K562 (cell line): ENCODE data around the gene CLVS2. TPM values are rescaled to one million over a fixed set of nuclear protein-coding genes. Genes with fewer than 3 reads are reported as not detected.

ENCODE experiments used
- ATAC-seq: fragments of 200-7000 bp; cut with Tn5 transposase; 3 replicates; pipeline ENCODE4 v1.9.1; 2020; ENCODE audit warnings: moderate library complexity
- BruUV-seq: library from RNA; stranded (reverse); fragments of 400-500 nt; replicated peaks from 2 replicates; lab custom pipeline; 2021; lab: Mats Ljungman, UMichigan
- CTCF ChIA-PET: fragments of 300-600 bp; formaldehyde crosslinking; extraction: SDS; loops from one replicate; lab custom pipeline; 2021; ENCODE audit warnings: low intra/inter-chr PET ratio; lab: Yijun Ruan, JAX
- POLR2A ChIA-PET: fragments of 300-600, 350-650 bp; sonication (Branson Sonifier 250); formaldehyde crosslinking; extraction: SDS; loops from one replicate; lab custom pipeline; 2021; ENCODE audit warnings: antibody characterized with exemption, inconsistent platforms; lab: Yijun Ruan, JAX
- DNase-seq, 4 experiments: peaks; one replicate each; pipeline versions ENCODE4 v3.0.0 to v3.0.0-alpha.2; 2011 to 2018; ENCODE audit warnings: low spot score in 3 of 4, mixed read lengths in 3 of 4; ENCODE audit errors: extremely low read depth in 1 of 4
- FAIRE-seq: peaks from 2 replicates; lab custom pipeline; 2011; peaks lifted over from hg19 to GRCh38; lab: Jason Lieb, UNC
- H2AFZ ChIP-seq: 2 replicates; pipeline ENCODE4 v1.6.0; 2011; ENCODE audit warnings: low read depth, low read length, control low read depth, inconsistent platforms
- H3K27ac ChIP-seq: fragments of 200-600 bp; 3 replicates; pipeline ENCODE4 v1.8.0; 2011; ENCODE audit warnings: low read depth, mild to moderate bottlenecking, control low read depth, inconsistent platforms, low read length, moderate library complexity, mixed read lengths; ENCODE audit errors: extremely low read depth
- H3K27me3 ChIP-seq, 2 experiments: fragments of 300-600 bp in 1 of 2; 2 replicates in 1 of 2; 3 replicates in 1 of 2; pipeline versions ENCODE4 v1.6.0 to v1.8.0; 2011; ENCODE audit warnings: inconsistent platforms in 2 of 2, low read length in 2 of 2, mild to moderate bottlenecking in 1 of 2, mixed read lengths in 1 of 2, moderate library complexity in 1 of 2; ENCODE audit not compliant: control insufficient read depth in 2 of 2, insufficient read depth in 2 of 2
- H3K36me3 ChIP-seq: fragments of 300-600 bp; 3 replicates; pipeline ENCODE4 v1.8.0; 2011; ENCODE audit warnings: mild to moderate bottlenecking, low read length, inconsistent platforms; ENCODE audit not compliant: control insufficient read depth, insufficient read depth
- H3K4me1 ChIP-seq, 2 experiments: fragments of 200-600 bp in 1 of 2; replicated peaks in 1 of 2; 2 replicates in 1 of 2; 3 replicates in 1 of 2; pipeline versions ENCODE4 v1.5.1 to v1.8.0; 2011; ENCODE audit warnings: inconsistent platforms in 2 of 2, low read length in 2 of 2, mild to moderate bottlenecking in 1 of 2, mixed read lengths in 1 of 2, moderate library complexity in 1 of 2; ENCODE audit not compliant: control insufficient read depth in 2 of 2, insufficient read depth in 2 of 2
- H3K4me2 ChIP-seq: 2 replicates; pipeline ENCODE4 v1.6.1; 2011; ENCODE audit warnings: low read length, control low read depth, inconsistent platforms, mixed read lengths; ENCODE audit not compliant: insufficient read depth
- H3K4me3 ChIP-seq: fragments of 200-600 bp; sonication (generic), shearing (Covaris generic); 2 replicates; pipeline ENCODE4 v1.5.1; 2016; ENCODE audit warnings: control low read depth, inconsistent platforms
- H3K79me2 ChIP-seq: fragments of 200-600 bp; 3 replicates; pipeline ENCODE4 v1.8.0; 2011; ENCODE audit warnings: low read length, inconsistent platforms; ENCODE audit not compliant: control insufficient read depth, insufficient read depth
- H3K9ac ChIP-seq, 2 experiments: 2 replicates each; pipeline versions ENCODE4 v1.6.0 to v1.6.1; 2011; ENCODE audit warnings: low read depth in 2 of 2, low read length in 2 of 2, control low read depth in 1 of 2, inconsistent platforms in 1 of 2, mild to moderate bottlenecking in 1 of 2, mixed read lengths in 1 of 2; ENCODE audit not compliant: insufficient read depth in 1 of 2
- H3K9me1 ChIP-seq: one replicate; pipeline ENCODE4 v1.6.0; 2011; ENCODE audit warnings: inconsistent platforms, mild to moderate bottlenecking, low read length, moderate library complexity; ENCODE audit not compliant: control insufficient read depth, insufficient read depth
- H3K9me3 ChIP-seq: replicated peaks from 2 replicates; pipeline ENCODE4 v1.5.1; 2011; ENCODE audit warnings: low read depth, low read length, inconsistent platforms; ENCODE audit not compliant: control insufficient read depth, insufficient read depth
- H4K20me1 ChIP-seq: replicated peaks from 2 replicates; pipeline ENCODE4 v1.6.1; 2011; ENCODE audit warnings: low read length, inconsistent platforms, mixed read lengths; ENCODE audit not compliant: control insufficient read depth, insufficient read depth
- CBX8 ChIP-seq: fragments of 200-600 bp; sonication (generic); IDR thresholded peaks from 2 replicates; pipeline ENCODE4 v1.6.1; 2012; ENCODE audit warnings: borderline replicate concordance, mixed run types, low read depth, mild to moderate bottlenecking, moderate library complexity, mixed read lengths, low read length, control low read depth, inconsistent platforms; ENCODE audit not compliant: poor library complexity, severe bottlenecking; ENCODE audit errors: extremely low read depth
- CHD4 ChIP-seq: fragments of 200-600 bp; sonication (generic); IDR thresholded peaks from 3 replicates; pipeline ENCODE4 v1.6.1; 2012; ENCODE audit warnings: low read depth, mild to moderate bottlenecking, mixed read lengths, low read length, inconsistent platforms; ENCODE audit not compliant: insufficient read depth, insufficient replicate concordance, poor library complexity, severe bottlenecking
- FOXK1 ChIP-seq: sonication (generic); formaldehyde crosslinking; IDR thresholded peaks from 2 replicates; pipeline ENCODE4 v1.8.0; 2022; ENCODE audit warnings: missing genetic modification reagents, mild to moderate bottlenecking, borderline replicate concordance
- FOXK2 ChIP-seq, 2 experiments: fragments of 450-650 bp; IDR thresholded peaks in 1 of 2; conservative IDR thresholded peaks in 1 of 2; 2 replicates each; pipeline ENCODE4 v1.6.1; 2016; ENCODE audit warnings: low read depth in 2 of 2, mild to moderate bottlenecking in 1 of 2
- MBD2 ChIP-seq: sonication (generic); IDR thresholded peaks from 2 replicates; pipeline ENCODE4 v1.6.1; 2016; ENCODE audit warnings: low read depth, borderline replicate concordance
- POLR2A ChIP-seq: fragments of 450-650 bp; conservative IDR thresholded peaks from 2 replicates; pipeline ENCODE4 v1.6.1; 2016
- RB1 ChIP-seq: fragments of 450-650 bp; IDR thresholded peaks from 2 replicates; pipeline ENCODE4 v1.6.1; 2017; ENCODE audit warnings: low read depth, mild to moderate bottlenecking
- TARDBP ChIP-seq: fragments of 450-650 bp; IDR thresholded peaks from 2 replicates; pipeline ENCODE4 v1.6.1; 2016
- ZBED1 ChIP-seq: IDR thresholded peaks from 2 replicates; pipeline ENCODE4 v1.6.1; 2014
- ZNF165 ChIP-seq: fragments of 250-450 bp; sonication (Bioruptor Pico); IDR thresholded peaks from 2 replicates; pipeline ENCODE4 v1.4.0; 2020; ENCODE audit warnings: borderline replicate concordance
- ZSCAN29 ChIP-seq: fragments of 450-650 bp; IDR thresholded peaks from 2 replicates; pipeline ENCODE4 v1.6.1; 2017
- WGBS: fragments of 100-300 bp; shearing (Covaris generic); methylation state at CpG from one replicate; pipeline ENCODE4 v1.1.6; 2016; ENCODE audit warnings: low coverage, mixed read lengths; ENCODE audit not compliant: insufficient coverage; ENCODE audit errors: missing lambda C conversion rate; 5-methylcytosine and 5-hydroxymethylcytosine counted together
- in situ Hi-C: fragments of 300-500 bp; cut with MboI; formaldehyde crosslinking; loops from 4 replicates; pipeline ENCODE4 v1.15.0; 2018; ENCODE audit warnings: inconsistent platforms, mixed read lengths
- intact Hi-C: fragments of 100-400 bp; cut with micrococcal nuclease; formaldehyde crosslinking; loops from 2 replicates; pipeline ENCODE4 v1.14.2; 2022
- polyA plus RNA-seq, 8 experiments: library from polyadenylated mRNA; depleted of rRNA in 4 of 8; stranded (reverse) in 5 of 8; unstranded in 3 of 8; fragments of >200 nt; fragmentation: Nextera tagmentation in 2 of 8; fragmentation: Illumina TruSeq in 1 of 8; extraction: Ambion mirVana in 2 of 8; extraction: Trizol in 1 of 8; gene quantifications; 2 replicates each; pipeline versions ENCODE4 v1.2.1 to v1.2.3, GENCODE V29; 2011 to 2014; ENCODE audit warnings: inconsistent platforms in 1 of 8, missing spikeins in 1 of 8
- total RNA-seq, 7 experiments: library from RNA; depleted of rRNA in 6 of 7; stranded (reverse); fragments of >200 nt in 6 of 7; fragmentation: Illumina TruSeq in 2 of 7; extraction: Trizol in 2 of 7; gene quantifications; 2 replicates each; pipeline versions ENCODE4 v1.2.1 to v1.2.3, GENCODE V29; 2011 to 2021; ENCODE audit warnings: low replicate concordance in 1 of 7
- TF ChIP-seq, protein P1 (sequence below): fragments of 450-650 bp; IDR thresholded peaks from 2 replicates; pipeline ENCODE4 v1.7.0; 2016; ENCODE audit warnings: borderline replicate concordance
- TF ChIP-seq, protein P2 (sequence below): fragments of 250-450 bp; sonication (Bioruptor Pico); IDR thresholded peaks from 2 replicates; pipeline ENCODE4 v1.5.0; 2021; ENCODE audit warnings: mild to moderate bottlenecking, moderate library complexity

CLVS2 gene
- total and polyA plus RNA-seq, 9 of the 15 experiments (the other 6 are each of a cell fraction or from before 2014, with no cell fraction given) = 0.01 to 0.36 (median 0.03) TPM; not detected in 3

DNA sequence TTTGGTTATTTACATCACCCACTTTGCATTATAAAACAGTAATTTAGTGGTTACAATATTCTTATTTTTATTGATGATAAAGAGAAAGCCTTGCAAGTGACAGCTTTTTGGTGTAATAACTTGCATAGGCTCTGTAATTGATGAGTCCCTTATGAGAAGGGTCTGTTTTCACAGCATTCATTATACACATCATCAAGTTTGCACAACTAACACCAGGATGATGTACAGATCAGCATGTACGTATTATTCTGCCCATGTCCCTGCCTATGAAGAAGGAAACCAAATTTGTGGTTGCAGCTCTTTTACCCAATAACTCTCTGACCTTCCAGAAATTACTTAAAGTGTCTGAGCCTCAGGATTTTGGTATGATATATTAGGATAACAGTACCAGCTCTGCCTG, 59.2 kb downstream of the CLVS2 start:
- DNase-seq = no peak
- ChIA-PET CTCF (no interaction called here), POLR2A (no interaction called here)
- ATAC-seq = no peak
- FAIRE-seq = no peak
- intact Hi-C loops = no loop called here
- TF ChIP-seq TARDBP (no peak), FOXK1 (CRISPR knock-in tag) (no peak), RB1 (no peak)
- TF ChIP-seq, protein P1, sequence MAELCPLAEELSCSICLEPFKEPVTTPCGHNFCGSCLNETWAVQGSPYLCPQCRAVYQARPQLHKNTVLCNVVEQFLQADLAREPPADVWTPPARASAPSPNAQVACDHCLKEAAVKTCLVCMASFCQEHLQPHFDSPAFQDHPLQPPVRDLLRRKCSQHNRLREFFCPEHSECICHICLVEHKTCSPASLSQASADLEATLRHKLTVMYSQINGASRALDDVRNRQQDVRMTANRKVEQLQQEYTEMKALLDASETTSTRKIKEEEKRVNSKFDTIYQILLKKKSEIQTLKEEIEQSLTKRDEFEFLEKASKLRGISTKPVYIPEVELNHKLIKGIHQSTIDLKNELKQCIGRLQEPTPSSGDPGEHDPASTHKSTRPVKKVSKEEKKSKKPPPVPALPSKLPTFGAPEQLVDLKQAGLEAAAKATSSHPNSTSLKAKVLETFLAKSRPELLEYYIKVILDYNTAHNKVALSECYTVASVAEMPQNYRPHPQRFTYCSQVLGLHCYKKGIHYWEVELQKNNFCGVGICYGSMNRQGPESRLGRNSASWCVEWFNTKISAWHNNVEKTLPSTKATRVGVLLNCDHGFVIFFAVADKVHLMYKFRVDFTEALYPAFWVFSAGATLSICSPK = no peak
- Histone ChIP-seq H3K4me3 (no peak overlapping the region), H3K27me3 (no peaks in the 10 kb centered on the region), H3K9me3 (no peaks in the 10 kb centered on the region), H3K27ac (no peak overlapping the region), H3K36me3 (no peaks in the 10 kb centered on the region), H2AFZ (no peak overlapping the region), H3K9me1 (no peaks in the 10 kb centered on the region), H3K4me2 (no peak overlapping the region), H3K4me1 (no peaks in the 10 kb centered on the region), H3K79me2 (no peaks in the 10 kb centered on the region), H4K20me1 (no peaks in the 10 kb centered on the region), H3K9ac (no peak overlapping the region)
- in situ Hi-C loops = no loop called here
- BruUV-seq = no TSS peak
- 0% methylated on average over 1 of the region's 1 CpG for WGBS

DNA sequence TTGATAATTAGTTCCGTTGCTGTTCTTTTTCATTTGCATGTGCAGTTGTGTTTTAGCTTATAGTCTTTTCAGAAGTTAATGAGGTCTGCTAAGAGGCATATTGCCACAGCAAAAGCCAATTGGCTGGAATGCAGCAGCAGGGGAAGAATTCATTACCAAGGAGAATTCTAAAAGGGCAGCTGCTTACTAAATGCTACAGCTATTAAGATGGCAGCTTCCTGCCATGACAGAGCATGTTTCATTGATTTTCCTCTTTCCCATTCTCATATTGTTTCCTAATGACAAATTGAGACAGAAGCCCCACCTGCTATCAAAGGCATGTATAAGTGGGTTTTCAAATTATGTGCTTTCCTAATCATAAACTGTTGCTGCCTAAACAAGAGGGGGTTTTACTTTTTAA, 66.6 kb downstream of the CLVS2 start:
- WGBS = 0% methylated on average over 1 of the region's 1 CpG
- POLR2A ChIA-PET = no interaction called here
- TF ChIP-seq POLR2A (no peak), ZBED1 (no peak), CHD4 (no peak), ZSCAN29 (no peak), FOXK2 (conservative IDR thresholded peaks at IDR 0.05 in 1 of 2, IDR thresholded peaks at IDR 0.05 in 1 of 2; ENCODE audit: low read depth in 2 of 2) (no peak), MBD2 (no peak), ZNF165 (CRISPR knock-in tag) (no peak), CBX8 (no peak)
- TF ChIP-seq, protein P2, sequence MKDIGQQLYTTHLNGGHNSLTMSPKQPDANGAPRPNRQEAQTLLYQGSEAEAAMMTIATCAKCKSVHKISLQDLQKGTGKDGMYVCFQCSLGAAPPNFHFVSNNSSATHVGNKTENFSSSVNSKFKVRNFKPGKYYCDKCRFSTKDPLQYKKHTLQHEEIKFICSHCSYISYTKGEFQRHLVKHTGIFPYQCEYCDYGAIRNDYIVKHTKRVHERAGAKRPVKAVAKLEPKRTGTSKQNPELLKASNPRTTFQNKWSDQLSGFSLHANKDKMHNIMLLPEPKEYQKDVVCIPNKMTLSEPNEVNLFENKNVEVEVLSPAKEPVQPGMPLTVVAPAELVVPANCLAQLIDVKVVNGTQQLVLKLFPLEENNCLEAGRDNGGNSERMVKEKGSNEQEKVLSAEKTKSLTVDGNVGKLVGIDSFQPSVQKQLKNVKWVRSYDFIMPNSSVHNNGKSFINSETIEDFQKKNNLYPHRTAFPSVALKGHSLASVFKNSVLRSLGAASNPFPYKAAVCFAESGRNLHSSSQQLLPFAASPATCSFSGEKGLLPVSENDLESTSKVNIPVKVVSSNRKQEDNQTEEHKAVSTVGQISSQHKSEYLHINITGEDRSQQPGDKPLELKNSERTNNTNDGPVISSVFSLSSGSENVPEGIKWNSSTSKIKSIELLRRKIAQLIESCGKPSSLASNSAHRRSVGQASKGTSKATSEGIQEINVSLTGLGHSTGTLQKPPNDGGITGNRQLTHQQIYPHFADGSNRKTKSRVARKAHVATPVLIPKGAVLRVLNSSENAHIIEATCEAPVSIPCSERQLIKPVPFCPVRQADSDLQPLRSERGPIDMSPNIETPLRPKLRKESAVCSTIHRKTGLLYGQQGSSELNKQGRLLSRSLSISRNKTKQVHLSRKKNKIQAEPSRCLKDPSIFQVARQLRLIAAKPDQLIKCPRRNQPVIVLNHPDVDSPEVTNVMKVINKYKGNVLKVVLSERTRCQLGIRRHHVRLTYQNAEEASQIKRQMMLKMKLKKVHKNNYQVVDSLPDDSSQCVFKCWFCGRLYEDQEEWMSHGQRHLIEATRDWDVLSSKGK = no peak

More for the DNA sequence above, 66.6 kb downstream of the CLVS2 start:
- no peaks in the 10 kb centered on the region for H3K9me3 ChIP-seq
- no TSS peak for BruUV-seq
- DNase-seq (no peak), FAIRE-seq (no peak), ATAC-seq (no peak)
- CTCF ChIA-PET = no interaction called here
- no peaks in the 10 kb centered on the region for H3K79me2 ChIP-seq
- no peaks in the 10 kb centered on the region for H3K36me3 ChIP-seq
- H3K9ac ChIP-seq = no peak overlapping the region
- H3K27ac ChIP-seq = no peak overlapping the region
- no peak overlapping the region for H3K4me3 ChIP-seq
- no peaks in the 10 kb centered on the region for H4K20me1 ChIP-seq
- intact Hi-C loops (no loop called here), in situ Hi-C loops (no loop called here)
- no peaks in the 10 kb centered on the region for H3K9me1 ChIP-seq
- H3K27me3 ChIP-seq = no peaks in the 10 kb centered on the region
- no peak overlapping the region for H3K4me2 ChIP-seq
- H3K4me1 ChIP-seq = no peaks in the 10 kb centered on the region
- no peak overlapping the region for H2AFZ ChIP-seq
